HG03045 (cell line): ENCODE measurements around the gene ITPRIPL2.
A peak's percentile ranks its signal among the peaks of the same experiment; 100 is the strongest.

Experiments used
- ATAC-seq: cut with Tn5 transposase; IDR thresholded peaks from one replicate; pipeline ENCODE4 v1.9.1; 2021; ENCODE audit warnings: mild to moderate bottlenecking, moderate library complexity; ENCODE audit not compliant: unreplicated experiment

The ITPRIPL2 gene

DNA sequence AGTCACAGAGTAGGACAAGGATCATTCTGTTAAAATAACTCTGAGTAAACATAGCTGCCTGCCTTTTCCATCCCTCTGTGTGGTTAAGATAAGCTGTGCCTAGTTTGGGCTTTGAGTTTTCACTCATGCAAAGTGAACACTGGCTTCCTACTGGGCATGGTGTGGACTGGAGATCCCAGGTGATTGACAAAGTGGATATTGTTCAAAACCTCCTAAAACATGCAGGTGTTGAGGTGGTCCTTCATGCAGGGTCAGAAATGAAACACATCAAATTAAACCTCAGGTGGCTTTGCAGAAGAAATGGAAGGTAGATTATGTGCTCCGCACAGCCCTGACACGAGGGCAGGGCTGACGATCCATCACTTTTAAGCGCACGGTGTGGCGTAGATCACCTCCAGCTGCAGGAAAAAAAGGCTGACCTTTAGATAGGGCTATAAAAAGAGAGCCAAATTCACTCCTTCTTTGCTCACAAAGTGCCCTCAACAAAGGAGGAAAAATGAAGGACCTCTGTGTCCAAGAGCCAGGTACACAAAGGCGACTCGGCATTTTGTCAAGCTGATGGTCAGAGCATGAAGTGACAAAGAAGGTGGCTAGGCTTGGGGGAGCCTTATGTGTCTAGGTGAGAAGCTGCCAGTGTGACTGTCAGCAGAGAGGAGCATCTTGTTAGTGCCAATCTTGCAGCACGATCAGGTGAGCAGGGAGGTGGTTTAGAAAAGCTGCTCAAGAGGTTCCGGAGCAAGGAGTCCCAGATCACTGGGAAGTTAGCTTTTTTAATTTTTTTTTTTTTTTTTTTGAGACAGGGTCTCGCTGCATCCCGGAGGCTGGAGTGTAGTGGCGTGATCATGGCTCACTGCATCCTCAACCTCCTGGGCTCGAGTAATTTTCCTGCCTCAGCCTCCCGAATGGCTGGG lies 19.9 kb upstream of the ITPRIPL2 start:
- ATAC-seq, result no peak

DNA sequence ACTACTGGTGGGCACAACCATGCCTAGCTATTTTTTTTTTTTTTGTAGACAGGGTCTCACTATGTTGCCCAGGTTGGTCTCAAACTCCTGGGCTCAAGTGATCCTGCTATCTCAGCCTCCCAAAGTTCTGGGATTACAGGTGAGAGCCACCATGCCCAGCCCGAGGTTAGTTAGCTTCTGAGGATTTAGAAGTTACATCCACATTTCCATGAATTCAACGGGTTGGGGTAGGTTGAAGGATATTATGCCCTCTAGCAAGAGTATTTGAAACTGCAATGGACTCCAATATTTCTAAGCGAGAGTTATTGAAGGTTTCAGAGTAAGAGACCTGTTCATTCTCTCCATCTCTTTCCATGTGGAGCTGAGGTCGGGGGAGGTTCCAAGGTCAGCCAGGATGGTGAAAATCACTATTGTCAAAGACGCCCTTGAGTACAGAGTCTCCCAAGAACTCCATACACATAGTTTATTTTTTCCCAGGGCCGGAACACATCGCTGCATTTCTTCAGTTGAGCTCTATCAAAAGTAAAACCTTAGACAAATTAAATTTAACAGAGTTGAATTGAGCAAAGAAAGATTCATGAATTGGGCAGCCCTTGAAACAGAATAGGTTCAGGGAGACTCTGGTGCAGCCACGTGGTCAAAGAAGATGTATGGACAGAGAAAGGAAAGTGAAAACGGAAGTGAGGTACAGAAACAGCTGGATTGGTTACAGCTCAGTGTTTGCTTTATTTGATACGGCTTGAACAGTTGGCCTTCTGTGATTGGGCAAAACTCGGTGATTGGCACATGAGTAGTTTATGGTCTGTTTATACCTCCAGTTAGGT lies 19.0 kb upstream of the ITPRIPL2 start:
- ATAC-seq, result no peak

DNA sequence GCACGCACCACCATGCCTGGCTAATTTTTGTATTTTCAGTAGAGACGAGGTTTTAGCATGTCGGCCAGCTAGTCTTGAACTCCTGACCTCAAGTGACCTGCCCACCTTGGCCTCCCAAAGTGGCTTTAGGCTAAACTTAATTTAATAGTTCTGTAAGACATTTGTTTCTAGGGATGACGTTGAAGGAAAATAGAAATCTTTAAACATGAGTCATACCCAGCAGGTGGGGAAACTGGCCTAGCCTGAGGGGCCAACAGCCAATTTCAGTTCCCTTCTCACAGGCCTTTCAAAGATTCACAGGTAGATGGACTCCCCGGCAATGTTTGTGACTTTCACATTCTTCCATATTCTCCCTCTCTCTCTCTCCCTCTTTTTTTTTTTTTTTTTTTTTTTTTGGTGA lies 18.1 kb upstream of the ITPRIPL2 start:
- ATAC-seq, result no peak

DNA sequence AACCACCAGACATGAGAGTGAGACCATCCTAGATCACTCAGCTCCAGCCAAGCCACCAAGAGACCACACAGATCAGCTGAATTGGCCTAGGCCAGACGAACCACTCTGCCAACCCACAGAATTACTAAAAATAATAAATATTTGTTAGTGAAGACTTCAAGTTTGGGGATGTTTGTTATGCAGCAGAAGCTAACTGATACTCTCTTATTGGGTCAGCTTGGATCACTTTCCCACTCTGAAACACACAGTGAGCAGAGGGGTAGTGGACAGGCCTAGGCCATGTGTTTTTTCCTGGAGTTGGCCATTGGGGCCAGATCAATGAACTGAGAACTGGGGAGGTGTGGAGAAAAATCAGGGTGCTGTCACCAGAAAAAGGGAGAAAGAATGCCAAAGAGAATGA lies 15.6 kb upstream of the ITPRIPL2 start:
- ATAC-seq, result no peak

DNA sequence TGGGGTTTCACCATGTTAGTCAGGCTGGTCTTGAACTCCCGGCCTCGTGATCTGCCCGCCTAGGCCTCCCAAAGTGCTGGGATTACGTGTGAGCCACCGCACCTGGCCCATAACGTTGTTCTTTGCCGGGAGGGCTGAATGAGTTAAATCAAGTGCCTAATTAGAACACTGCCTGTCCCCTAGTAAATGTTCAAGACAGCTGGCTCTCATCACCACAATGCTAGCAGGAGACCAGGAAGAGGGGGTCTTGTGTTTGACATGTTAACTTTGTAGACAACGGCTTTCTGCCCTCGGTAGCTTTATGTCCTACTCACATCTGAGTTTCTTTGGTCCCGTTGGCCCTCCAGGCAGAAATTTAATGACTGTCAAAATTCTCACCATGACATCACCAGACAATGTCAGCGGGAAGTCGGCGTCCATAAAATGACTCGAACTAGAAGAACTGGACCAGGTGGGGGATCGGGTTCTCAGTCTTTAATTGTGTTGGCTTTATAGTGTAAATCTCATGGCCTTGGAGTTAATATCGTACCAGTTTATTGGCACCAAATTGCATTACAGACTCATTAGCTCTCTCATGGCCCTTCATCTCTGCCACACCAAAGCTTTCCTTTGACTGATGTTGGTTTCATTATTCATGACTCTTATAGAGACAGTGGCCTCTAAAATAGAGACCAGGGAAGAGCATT lies 11.4 kb upstream of the ITPRIPL2 start:
- no peak for ATAC-seq

DNA sequence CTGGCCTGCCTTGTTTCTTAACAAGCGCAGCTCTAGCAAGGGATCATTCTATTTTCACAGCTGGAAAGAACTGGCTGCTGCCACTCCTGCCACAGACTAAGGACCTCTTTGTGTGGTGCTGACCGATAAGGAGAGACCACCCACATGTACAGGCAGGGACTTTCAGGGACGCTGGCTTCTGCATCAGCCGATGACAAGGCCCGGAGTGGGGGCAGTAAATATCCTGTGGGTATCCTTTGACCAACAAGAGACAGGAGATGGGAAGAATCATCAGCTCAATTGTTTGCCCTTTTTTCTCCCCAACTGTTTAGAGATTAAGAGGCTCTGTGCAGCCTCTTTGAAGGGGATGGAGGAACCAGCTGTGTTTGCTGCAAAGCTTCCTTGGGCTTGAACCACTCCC lies 9.2 kb upstream of the ITPRIPL2 start:
- ATAC-seq, result no peak

DNA sequence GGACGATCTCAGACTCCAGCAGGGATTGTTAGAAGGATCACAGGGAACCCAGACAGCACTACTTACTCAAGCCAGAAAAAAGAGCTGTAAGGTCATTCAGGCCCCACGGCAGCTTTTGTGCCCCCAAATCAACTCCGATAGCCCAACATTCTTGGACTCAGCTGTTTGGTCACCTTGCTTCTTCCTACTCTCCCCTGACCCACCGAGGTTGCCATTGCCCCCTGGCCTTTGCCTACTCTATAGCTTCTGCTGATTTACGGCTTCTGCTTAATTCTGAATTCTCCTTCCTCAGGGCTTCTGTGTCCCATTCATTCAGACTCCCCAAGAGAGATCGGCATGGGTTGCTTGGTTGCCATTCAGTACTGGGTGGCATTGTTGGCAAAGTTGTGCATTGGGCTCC lies 8.6 kb upstream of the ITPRIPL2 start:
- ATAC-seq, result no peak

DNA sequence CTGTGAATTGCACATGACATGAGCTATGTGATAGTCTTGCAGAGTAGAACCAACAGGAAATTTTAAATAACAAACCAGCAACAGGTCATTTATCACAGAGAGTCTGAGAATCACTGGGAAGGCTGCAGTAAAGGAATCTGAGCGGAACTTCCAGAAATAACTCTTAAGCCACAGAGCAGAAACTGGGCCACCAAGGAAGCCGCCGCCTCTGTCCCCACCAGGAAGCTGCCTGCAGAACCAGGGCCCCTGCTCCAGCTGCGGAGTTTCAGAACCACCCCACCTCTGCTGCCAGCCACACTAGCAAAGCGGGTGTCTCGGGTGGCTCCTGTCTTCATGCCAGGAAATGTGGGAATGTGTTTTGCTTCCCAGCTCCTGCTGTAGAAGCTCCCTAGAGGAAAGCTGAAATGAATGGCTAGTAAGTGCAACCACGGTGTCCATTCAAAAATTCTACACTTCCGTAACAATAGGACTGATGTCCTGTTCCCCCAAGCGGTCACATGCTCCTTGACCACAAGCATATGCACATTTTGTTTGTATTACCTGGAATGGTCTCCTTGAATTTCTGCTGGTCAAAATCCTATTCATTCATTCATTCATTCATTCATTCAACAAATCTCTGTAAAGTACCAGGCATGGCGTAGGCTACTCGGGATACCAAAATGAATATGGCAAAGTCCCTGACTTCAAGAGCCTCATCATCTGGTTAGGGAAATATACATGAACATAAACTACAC lies 7.7 kb upstream of the ITPRIPL2 start:
- ATAC-seq, result no peak

DNA sequence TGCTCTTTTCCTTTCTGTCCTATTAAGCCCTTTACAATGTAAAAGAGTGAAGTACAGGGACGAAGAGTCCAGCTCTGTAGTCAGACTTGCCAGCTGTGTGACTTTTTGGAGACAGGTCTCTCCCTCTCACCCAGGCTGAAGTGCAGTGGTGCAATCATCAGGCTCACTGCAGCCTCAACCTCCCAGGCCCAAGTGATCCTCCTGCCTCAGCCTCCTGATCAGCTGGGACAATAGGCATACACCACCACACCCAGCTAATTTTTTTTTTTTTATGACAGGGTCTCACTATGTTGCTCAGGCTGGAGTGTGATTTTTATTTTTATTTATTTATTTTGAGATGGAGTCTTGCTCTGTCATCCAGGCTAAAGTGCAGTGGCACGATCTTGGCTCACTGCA lies 7.1 kb upstream of the ITPRIPL2 start:
- no peak for ATAC-seq

DNA sequence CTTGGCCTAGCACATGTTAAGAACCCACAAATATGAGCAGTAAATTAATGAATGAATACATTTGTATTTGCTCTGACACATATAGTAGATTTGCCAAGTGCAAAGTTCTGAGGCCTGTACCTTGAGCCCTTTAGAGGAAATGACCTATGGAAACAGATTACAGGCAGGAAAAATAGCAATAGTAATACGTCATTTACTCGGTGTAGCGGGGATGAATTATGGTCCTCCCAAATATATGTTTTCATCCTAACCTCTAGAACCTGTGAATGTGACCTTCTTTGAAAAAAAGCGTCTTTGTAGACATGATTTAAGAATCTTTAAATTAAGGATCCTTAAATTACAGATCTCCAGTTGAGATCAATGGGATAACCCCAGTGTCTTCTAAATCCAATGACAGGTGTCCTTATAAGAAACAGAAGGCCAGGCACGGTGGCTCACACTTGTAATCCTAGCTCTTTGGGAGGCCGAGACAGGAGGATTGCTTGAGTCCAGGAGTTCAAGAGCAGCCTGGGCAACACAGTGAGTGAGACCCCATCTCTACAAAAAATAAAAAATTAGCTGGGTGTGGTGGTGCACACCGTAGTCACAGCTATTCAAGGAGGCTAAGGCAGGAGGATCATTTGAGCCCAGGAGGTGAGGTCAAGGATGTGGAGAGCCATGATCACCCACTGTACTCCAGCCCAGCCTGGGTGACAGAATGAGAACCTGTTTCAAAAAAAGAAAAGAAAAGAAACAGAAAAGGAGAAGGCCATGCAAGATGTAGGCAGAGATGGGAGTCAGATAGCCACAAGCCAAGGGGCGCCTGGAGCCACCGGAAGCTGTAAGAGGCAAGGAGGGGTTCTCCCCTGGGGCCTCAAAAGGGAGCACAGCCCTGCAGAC lies 5.1 kb upstream of the ITPRIPL2 start:
- ATAC-seq, result no peak

DNA sequence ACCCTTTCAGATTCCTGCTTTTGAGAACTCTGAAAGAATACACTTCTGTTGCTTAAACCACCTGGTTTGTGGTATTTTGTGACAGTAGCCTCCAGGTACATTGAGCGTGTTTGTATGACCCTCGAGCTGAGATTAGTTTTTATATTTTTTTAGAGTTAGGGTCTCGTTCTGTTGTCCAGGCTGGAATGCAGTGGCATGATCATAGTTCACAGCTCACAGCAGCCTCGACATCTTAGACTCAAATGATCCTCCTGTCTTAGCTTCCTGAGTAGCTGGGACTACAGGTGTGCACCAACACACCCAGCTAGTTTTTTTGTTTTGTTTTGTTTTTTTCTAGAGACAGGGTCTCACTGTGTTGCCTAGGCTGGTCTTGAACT lies 4.5 kb upstream of the ITPRIPL2 start:
- ATAC-seq, result no peak

DNA sequence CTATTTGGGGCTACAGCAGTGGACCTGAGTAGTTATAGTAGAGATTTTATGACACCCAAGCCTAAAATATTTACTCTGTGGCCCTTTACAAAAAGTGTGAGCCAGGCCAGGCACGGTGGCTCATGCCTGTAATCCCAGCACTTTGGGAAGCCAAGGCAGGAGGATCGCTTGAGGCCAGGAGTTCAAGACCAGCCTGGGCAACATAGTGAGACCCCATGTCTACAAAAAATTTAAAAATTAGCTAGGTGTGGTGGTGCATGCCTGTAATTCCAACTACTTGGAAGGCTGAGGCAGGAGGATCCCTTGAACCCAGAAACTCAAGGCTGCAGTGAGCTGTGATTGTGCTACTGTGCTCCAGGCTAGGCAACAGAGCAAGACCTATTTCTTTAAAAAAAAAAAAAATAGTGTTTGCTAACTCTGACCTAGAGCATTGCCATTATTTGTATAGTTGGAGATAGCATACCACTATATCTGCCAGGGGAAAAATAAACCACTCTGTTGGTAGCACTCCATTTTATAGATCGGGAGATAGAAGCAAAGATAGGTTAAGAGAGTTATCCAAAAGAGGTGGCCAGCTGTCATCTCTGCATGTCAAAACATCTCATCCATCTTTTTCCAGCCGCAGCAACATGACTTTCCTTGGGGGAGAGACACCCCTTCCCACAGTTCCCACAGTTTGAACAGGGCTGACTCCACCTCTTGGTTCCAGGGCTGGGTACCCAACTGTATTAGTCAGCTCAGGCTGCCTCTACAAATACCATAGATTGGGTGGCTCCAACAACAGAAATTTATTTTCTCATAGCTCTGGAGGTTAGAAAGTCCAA lies 3.0 kb upstream of the ITPRIPL2 start:
- ATAC-seq, result no peak

DNA sequence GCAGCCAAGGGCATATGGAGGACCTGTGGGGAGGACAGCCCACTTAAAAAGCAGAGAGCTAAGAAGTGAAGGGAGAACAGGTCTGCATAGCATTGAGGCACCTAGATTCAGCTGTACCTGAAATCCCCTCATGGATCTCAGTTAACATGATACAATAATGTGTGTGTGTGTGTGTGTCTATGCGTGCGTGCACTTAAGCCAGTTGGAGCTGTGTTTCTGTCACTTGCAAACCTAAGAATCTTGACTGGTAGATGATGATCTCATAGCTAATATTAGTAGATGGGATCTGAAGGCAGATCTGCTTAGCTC lies 1.7 kb upstream of the ITPRIPL2 start:
- ATAC-seq, result no peak

DNA sequence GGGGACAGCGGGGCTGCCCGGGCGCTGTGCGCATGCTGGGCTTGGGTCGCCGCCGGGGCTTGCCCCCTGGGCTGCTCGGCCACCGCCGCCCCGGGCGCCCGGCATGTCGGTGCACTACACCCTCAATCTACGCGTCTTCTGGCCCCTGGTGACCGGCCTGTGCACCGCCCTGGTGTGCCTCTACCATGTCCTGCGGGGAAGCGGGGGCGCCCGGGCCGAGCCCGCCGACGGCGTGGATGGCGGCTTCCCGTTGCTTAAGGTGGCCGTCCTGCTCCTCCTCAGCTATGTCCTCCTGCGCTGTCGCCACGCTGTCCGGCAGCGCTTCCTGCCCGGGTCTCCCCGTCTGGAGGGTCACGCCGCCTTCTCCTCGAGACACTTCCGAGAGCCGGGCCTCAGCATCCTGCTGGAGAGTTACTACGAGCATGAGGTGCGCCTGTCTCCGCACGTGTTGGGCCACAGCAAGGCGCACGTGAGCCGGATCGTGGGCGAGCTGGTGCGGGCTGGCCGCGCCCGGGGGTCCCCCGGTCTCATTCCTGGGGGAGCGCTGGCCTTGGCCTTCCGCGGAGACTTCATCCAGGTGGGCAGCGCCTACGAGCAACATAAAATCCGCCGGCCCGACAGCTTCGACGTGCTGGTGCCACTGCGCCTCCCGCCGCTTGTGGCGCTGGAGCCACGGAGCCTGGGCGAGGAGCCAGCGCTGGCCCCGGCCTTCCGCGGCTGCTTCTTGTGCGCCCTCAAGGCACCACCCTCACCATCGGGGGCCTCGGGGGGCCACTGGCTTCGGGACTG lies 789 bp downstream of the ITPRIPL2 start:
- ATAC-seq, result peak; percentile 32

DNA sequence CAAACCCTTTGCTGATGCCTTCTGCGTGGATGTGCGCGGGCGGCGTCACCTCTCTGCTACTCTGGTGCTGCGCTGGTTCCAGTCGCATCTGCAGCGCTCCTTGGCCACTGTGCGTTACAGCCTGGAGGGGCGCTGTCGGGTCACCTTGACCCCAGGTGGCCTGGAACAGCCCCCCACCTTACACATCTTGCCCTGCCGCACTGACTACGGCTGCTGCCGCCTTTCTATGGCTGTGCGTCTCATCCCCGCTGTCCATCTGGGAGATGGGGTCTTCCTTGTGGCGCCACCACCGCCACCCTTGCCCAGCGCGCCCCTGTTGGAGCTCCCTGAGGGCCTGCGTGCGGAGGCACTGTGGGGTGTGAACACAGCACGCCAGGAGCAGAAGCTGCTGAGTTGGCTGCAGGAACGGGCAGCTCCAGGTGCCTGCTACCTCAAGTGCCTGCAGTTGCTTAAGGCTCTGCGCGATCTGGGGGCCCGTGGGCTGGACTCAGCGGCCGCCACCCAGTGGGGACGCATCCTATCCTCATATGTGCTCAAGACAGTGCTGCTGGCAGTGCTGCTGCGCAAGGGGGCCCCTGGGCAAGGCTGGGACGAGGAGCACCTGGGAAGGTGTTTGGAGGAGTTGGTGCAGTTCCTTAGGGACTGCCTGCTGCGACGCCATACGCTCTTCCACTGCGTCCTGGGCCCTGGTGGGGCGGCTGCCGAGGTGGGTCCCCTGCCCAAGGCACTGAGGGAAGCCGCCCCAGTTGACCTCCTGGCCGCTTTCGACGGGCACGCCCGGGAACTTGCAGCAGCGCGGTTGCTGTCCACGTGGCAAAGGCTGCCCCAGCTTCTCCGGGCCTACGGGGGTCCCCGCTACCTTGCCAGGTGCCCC lies 1.6 kb downstream of the ITPRIPL2 start:
- no peak for ATAC-seq

DNA sequence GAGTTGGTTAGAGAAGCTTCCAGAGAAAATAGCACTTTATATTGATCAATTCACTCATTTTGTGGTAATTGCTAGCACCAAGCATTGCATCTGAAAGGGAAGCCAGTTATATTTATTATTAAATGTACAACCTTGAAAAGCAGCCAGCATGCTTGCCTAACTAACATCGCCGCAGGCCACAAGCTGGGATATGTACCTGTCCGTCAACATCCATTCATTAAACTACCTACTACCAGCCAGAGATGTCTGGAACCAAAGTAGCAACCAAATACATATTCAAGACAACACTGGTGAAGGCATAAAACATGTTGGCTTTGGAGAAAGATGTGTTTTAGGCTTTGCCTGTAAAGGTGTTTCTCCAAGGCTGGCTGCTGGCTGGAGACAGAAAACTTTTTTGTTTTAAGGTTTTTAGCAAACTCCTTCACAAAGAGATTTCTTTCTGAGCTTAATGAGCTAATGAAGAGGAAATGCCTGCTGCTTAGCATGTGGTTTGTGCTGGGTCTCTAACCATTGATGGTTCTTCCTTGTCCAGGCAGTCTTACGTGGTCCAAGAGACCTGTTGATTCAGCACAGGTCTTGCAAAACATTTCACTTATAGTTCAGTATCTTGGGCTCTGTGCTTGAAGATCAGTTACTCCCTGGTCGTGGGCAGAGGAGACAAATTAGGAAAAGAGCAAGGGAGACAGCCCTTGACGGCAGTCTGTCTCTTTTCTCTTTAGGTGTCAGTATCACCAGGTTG lies 3.1 kb downstream of the ITPRIPL2 start:
- ATAC-seq, result no peak

DNA sequence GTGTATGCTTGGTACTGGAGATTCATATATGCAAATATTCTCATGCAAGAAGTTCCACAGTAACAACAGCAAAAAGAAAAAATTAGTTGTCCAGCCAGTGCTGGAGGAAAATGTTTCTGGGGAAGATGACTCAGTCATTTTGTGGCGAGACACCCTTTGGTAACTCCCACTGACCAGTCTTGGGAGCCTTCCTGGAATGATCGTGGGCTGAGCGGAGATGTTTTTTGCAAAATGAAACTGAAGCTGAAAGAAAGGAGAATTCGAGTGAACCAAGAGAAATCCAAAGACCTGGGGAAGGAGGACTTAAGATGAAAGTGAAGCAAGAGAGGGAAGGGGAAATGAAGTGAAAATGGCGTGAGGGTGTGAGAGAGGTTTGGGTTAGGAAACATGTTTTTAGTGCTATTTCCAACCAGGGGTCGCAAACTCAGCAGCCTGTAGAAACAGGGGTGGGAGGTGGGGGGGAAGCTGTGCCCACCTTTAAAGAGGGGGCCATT lies 5.2 kb downstream of the ITPRIPL2 start:
- ATAC-seq, result no peak
